ENCODE results near the gene MDFI. TPM values are rescaled to one million over a fixed set of nuclear protein-coding genes. Genes with fewer than 3 reads are reported as not detected.

The MDFI gene
- total RNA-seq, 1 donor from 2014 or later = 149 TPM

DNA sequence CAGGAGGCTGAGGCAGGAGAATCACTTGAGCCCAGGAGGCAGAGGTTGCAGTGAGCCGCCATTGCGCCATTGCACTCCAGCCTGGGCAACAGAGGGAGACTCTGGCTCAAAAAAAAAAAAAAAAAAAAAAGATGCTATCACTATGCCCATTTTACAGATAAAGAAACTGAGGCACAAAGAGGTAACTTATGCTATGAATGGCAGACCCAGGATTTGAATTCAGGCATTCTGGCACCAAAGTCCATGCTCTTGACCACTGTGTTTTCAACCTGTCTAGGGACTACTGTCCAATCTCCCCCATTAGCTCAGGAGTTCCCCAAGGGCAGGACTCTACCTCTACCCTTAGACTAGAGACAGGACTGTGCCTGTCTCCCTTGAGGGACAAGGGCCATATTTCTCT, 9.1 kb upstream of the MDFI start:
- Mint-ChIP-seq H3K4me1 (peaks cover 36% of the 10 kb centered on the region), H3K9me3 (no peaks in the 10 kb centered on the region), H3K36me3 (no peaks in the 10 kb centered on the region), H3K27me3 (ENCODE audit: low read depth) (no peaks in the 10 kb centered on the region), H3K27ac (no peak overlapping the region), H3K4me3 (no peak overlapping the region)
- DNase-seq (ENCODE audit: low spot score in 2 of 2, unreplicated experiment in 2 of 2) = no peak
- TF ChIP-seq CTCF (IDR thresholded peaks at IDR 0.05; ENCODE audit: unreplicated experiment) = no peak

DNA sequence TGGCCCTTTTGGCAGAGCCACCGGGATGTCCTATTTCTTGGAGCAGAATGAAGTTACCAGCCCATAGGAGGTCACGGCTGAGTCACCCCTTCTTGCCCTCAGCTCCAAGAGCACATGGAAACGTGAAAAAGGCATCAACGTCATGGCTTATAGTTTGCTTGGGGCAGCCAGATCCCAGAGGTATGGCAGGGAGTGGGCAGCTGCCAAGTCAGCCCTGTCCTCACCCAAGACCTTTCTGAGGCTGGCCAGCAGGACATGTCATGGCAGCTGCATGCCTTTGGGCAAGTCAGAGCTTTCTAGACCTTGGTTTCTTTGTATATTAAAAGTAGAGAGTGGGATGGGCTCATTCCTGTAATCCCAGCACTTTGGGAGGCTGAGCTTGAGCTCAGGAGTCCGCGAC, 8.2 kb upstream of the MDFI start:
- TF ChIP-seq CTCF (IDR thresholded peaks at IDR 0.05; ENCODE audit: unreplicated experiment) = no peak
- Mint-ChIP-seq H3K4me3 (no peak overlapping the region), H3K4me1 (peaks cover 43% of the 10 kb centered on the region), H3K36me3 (no peaks in the 10 kb centered on the region), H3K9me3 (no peaks in the 10 kb centered on the region), H3K27me3 (ENCODE audit: low read depth) (no peaks in the 10 kb centered on the region), H3K27ac (no peak overlapping the region)
- DNase-seq (ENCODE audit: low spot score in 2 of 2, unreplicated experiment in 2 of 2) = no peak

- no peak for TF ChIP-seq CTCF (IDR thresholded peaks at IDR 0.05; ENCODE audit: unreplicated experiment)
- no peaks in the 10 kb centered on the region for H3K36me3 Mint-ChIP-seq
- H3K27me3 Mint-ChIP-seq (ENCODE audit: low read depth) = no peaks in the 10 kb centered on the region
- H3K4me1 Mint-ChIP-seq = peaks cover 41% of the 10 kb centered on the region
- no peak overlapping the region for H3K27ac Mint-ChIP-seq
- no peaks in the 10 kb centered on the region for H3K9me3 Mint-ChIP-seq
- no peak overlapping the region for H3K4me3 Mint-ChIP-seq
- DNase-seq (ENCODE audit: low spot score in 2 of 2, unreplicated experiment in 2 of 2) = no peak
Observed at GRCh38 chr6:41630946-41631345, 7.3 kb upstream of the MDFI start.

GRCh38 chr6:41633056-41633634, 5.1 kb upstream of the MDFI start:
- no peak overlapping the region for H3K4me3 Mint-ChIP-seq
- peak overlapping the region; percentile 28 for H3K27ac Mint-ChIP-seq
- no peaks in the 10 kb centered on the region for H3K36me3 Mint-ChIP-seq
- no peaks in the 10 kb centered on the region for H3K27me3 Mint-ChIP-seq (ENCODE audit: low read depth)
- DNase-seq (ENCODE audit: low spot score in 2 of 2, unreplicated experiment in 2 of 2) = no peak
- H3K4me1 Mint-ChIP-seq = peaks cover 38% of the 10 kb centered on the region
- H3K9me3 Mint-ChIP-seq = no peaks in the 10 kb centered on the region
- no peak for TF ChIP-seq CTCF (IDR thresholded peaks at IDR 0.05; ENCODE audit: unreplicated experiment)

DNA sequence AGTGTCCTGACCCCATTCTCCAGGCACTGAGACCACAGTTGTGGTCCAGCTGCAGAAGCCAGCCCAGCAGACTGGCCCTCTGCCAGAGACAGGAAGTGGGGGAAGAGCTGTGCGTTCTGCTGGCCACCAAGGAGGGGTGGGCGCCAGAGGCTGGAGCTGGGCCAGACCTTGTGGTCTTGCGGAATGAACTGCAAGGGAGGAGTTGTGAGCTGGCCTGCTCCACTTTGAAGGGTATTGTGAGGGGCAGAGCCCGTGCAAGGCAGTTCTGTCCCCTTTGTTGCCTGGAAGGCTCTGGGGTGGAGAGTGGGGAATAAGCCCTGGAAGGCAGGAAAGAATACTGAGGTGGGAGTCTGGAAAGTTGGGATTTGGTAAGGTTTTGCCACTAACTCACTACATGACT, 3.6 kb upstream of the MDFI start:
- H3K4me1 Mint-ChIP-seq = peaks cover 44% of the 10 kb centered on the region
- no peaks in the 10 kb centered on the region for H3K9me3 Mint-ChIP-seq
- peak overlapping the region; percentile 88 for H3K27ac Mint-ChIP-seq
- no peak for TF ChIP-seq CTCF (IDR thresholded peaks at IDR 0.05; ENCODE audit: unreplicated experiment)
- no peaks in the 10 kb centered on the region for H3K27me3 Mint-ChIP-seq (ENCODE audit: low read depth)
- H3K4me3 Mint-ChIP-seq = peak overlapping the region; percentile 20
- H3K36me3 Mint-ChIP-seq = no peaks in the 10 kb centered on the region
- peak in 1 of 2 experiments; percentile 72 for DNase-seq (ENCODE audit: low spot score in 2 of 2, unreplicated experiment in 2 of 2)

GRCh38 chr6:41635365-41635764, 2.9 kb upstream of the MDFI start:
- H3K9me3 Mint-ChIP-seq = no peaks in the 10 kb centered on the region
- peaks cover 51% of the 10 kb centered on the region for H3K4me1 Mint-ChIP-seq
- no peaks in the 10 kb centered on the region for H3K27me3 Mint-ChIP-seq (ENCODE audit: low read depth)
- H3K4me3 Mint-ChIP-seq = peak overlapping the region; percentile 18
- no peak for DNase-seq (ENCODE audit: low spot score in 2 of 2, unreplicated experiment in 2 of 2)
- no peaks in the 10 kb centered on the region for H3K36me3 Mint-ChIP-seq
- no peak for TF ChIP-seq CTCF (IDR thresholded peaks at IDR 0.05; ENCODE audit: unreplicated experiment)
- H3K27ac Mint-ChIP-seq = peak overlapping the region; percentile 88
